Measurements from ENCODE around the gene RAMP2.

GRCh38 chr17:42809250-42809649 is 48.2 kb downstream of the RAMP2 start:
- TF ChIP-seq, protein P1, sequence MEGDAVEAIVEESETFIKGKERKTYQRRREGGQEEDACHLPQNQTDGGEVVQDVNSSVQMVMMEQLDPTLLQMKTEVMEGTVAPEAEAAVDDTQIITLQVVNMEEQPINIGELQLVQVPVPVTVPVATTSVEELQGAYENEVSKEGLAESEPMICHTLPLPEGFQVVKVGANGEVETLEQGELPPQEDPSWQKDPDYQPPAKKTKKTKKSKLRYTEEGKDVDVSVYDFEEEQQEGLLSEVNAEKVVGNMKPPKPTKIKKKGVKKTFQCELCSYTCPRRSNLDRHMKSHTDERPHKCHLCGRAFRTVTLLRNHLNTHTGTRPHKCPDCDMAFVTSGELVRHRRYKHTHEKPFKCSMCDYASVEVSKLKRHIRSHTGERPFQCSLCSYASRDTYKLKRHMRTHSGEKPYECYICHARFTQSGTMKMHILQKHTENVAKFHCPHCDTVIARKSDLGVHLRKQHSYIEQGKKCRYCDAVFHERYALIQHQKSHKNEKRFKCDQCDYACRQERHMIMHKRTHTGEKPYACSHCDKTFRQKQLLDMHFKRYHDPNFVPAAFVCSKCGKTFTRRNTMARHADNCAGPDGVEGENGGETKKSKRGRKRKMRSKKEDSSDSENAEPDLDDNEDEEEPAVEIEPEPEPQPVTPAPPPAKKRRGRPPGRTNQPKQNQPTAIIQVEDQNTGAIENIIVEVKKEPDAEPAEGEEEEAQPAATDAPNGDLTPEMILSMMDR (IDR thresholded peaks at IDR 0.05) = no peak
- no peak for TF ChIP-seq POLR2A (IDR thresholded peaks at IDR 0.05)
